HG02763 (cell line): ENCODE results near the gene SLC39A11.
"Not testable (repeated sequence)": the region's sequence is repeated elsewhere in the genome, so short reads cannot be mapped to it uniquely, and the experiment has no call there.

ENCODE experiments used
- ATAC-seq: cut with Tn5 transposase; IDR thresholded peaks from one replicate; pipeline ENCODE4 v1.9.1; 2021; ENCODE audit warnings: mild to moderate bottlenecking, moderate library complexity; ENCODE audit not compliant: unreplicated experiment

SLC39A11 gene

GRCh38 chr17:73092523-73093135 lies at the start of gene SLC39A11:
Gene SLC39A11, minus strand, starts transcription at chr17:73092688. Its CDS starts 3,924 bp downstream, at chr17:73088764.
- peak; percentile 98 for ATAC-seq

GRCh38 chr17:73141411-73141810 lies 48.9 kb upstream of the SLC39A11 start:
- no peak for ATAC-seq

DNA sequence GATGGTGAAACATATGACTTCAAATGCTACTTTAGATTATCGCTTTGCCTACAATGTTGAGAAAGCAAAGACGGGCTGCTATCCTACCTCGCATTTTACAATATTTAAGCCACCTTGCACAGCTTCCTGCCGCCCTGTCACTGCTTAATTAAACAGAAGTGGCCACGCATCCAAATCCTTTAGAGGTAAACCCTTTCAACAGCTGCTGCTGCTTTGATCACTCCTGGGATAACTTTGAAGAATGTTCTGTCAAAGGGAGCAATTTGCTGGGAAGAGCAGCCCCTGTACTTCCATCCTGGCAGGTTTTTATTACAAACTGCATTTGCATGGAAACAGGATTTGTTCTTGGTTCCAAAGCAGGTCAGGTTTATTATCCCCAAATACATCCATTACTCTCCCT lies 48.1 kb upstream of the SLC39A11 start:
- no peak for ATAC-seq

GRCh38 chr17:73139296-73139695 lies 46.8 kb upstream of the SLC39A11 start:
- no peak for ATAC-seq

DNA sequence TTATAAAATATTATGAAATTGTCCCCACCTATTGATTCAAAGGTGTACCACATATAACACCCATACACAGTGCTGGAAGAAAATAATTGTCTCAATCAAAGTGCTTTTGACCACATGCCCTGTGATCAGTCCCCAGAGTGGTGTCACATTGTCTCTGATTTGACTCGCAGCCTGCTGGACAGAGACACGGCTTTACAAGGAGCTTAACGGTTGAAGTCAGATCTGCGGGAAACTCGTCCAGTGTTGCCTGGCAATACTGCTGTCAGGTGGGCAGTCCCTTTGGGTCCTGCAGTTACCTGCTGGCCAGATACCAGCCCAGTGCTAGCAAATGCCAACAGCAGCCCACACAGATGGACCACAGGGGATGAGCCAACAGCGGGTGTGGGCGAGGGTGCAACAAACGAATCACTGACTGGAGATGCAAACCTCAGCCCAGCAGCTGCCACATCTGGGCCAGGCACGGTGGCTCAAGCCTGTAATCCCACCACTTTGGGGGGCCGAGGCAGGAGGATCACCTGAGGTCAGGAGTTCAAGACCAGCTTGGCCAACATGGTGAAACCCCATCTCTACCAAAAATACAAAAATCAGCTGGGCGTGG lies 46.2 kb upstream of the SLC39A11 start:
- no peak for ATAC-seq

- no peak for ATAC-seq
Measured at GRCh38 chr17:73137376-73137775, 44.9 kb upstream of the SLC39A11 start.

DNA sequence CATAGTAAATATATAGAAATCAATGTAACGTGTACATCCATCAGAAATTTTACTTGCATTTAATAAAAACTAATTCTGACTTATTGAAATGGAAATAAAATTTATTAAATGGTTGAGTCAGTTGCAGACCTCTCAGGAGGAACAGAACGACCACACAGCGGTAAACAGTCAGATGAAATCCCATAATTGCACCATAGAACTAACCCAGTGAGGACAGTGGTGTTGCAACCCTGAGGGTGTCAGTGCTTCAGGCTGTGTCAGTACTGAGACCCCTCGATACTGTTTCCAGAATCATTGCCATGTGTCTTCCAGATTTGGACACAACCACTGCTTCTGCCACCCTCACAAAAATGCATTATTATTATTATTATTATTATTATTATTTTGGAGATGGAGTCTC lies 43.3 kb upstream of the SLC39A11 start:
- no peak for ATAC-seq

- no peak for ATAC-seq
Measured at GRCh38 chr17:73133911-73134649, 41.6 kb upstream of the SLC39A11 start.

DNA sequence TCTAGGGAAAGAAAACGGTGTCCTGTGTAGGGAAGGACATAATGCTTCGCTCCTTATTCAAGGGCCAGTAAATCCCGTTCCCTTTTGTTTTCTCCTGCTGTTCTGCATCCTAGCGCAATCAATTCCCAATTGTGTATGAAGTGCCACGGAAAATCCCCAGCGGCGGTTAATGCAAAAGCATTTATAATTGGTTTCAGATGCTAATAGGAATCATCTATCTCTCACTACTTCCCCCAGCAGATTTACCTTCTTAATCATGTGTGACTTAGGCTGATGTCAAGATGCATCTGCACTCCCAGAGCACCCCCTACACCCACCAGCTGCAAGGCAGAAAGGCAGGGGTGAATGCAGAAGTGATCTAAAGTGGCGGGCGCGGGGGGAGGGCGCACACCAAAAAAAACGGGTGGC lies 39.6 kb upstream of the SLC39A11 start:
- ATAC-seq = no peak

DNA sequence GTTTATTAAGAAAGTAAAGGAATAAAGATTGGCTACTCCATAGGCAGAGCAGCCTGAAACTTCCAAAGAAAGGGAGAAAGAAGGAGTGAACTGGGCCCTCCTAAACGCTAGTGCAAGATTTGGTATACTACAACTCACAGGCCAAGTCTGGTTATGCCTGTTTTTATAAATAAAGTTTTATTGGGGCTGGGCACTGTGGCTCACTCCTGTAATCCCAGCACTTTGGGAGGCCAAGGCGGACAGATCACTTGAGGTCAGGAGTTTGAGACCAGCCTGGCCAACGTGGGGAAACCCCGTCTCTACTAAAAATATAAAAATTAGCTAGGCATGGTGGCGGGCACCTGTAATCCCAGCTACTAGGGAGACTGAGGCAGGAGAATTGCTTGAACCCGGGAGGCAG lies 39.0 kb upstream of the SLC39A11 start:
- ATAC-seq = not testable (repeated sequence)

GRCh38 chr17:73130977-73131376 lies 38.5 kb upstream of the SLC39A11 start:
- ATAC-seq = no peak

- no peak for ATAC-seq
Measured at GRCh38 chr17:73128496-73128895, 36.0 kb upstream of the SLC39A11 start.

DNA sequence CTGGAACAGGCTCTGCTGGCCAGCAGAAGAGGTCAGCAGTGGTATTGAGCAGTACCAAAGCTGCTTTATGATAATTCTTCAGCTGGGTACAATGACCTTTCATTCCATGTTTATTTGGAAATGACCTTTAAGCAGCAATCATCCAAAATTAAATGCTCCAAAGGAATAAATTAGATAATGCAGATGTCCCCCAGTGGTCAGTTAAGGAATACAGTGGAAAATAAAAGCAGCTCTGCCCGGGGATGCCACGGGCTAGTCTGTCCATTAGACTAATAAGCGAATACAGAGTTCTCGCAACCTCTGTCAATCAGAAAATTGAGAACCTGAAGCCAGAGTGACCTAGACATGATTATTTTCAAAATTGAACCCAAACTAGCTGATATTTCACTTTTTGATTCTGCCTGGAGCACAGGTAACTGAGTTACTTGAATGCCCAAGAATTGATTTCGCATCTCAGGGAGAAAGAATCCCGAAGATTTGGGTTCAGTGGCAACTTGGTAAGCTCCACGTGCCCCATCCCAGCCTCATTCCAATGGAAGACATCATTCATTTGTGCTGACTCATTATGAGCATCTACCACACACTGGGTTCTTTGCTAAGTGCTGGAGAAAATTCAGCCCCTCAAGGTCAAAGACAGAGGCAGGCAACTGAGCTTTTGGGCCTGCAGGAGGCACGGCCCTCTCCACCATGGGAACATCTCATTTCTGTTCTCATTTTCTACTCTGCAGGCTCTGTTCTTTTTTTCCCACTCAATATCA lies 34.4 kb upstream of the SLC39A11 start:
- no peak for ATAC-seq

DNA sequence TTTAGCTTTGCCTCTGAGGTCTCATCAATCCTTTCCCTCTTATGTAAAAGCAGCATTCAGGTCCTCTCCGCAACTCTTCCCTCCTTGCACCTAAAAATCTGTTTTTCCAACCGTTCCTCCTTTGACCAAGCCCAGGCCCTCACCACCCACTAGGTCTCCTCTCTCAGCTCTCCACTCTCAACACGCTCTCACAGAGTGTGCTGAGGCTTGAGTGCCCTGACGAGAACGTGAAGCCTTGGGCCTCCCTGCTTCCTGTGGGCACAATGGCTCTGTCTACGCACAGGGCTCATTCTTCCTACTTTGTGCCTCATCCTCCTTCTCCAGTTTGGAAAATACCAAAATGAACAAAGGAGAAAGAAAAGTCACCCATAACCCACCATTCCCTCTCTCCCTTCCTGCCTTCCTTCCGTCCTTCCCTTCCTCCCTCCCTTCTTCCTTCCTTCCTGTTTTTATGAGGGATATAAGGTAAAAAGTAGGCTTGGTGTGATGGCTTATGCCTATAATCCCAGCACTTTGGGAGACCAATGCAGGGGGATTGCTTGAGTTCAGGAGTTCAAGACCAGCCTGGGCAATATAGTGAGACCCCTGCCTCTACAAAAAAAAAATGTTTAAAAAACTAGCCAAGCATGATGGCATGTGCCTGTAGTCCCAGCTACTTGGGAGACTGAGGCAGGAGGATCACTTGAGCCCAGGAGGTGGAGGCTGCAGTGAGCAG lies 31.3 kb upstream of the SLC39A11 start:
- no peak for ATAC-seq

GRCh38 chr17:73122953-73123605 lies 30.6 kb upstream of the SLC39A11 start:
- ATAC-seq = no peak

DNA sequence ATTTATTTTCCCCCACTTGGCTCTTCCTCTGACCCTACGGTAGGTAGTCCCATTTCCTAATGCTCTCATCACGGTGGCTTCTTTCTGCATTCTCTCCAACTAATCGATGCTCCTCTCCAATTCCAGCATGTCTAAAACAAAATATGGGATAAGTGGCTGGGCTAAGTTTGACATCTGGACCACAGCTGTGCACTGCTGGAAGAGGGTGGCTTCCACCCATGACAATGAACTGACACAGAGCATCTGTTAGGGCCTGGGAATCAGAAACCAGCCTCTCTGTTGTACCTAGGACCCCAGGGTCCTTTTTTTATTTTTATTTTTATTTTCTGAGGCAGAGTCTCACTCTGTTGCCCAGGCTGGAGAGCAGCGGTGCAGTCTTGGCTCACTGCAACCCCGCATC lies 29.0 kb upstream of the SLC39A11 start:
- ATAC-seq = no peak

DNA sequence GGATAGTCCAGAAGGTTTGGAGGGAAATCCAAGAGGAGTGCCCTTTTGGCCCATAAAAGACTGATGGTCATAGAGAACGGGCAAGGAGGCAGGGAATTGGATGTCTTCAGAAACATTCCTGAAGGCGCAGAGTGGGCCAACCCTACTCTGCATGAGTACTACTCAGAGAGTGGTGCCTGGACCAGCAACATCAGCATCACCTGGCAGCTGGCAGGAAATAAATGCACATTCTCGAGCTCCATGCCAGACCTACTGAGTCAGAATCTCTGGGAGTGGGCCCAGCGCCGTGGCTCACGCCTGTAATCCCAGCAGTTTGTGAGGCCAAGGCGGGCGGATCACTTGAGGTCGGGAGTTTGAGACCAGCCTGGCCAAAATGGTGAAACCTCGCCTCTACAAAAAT lies 27.1 kb upstream of the SLC39A11 start:
- ATAC-seq = no peak

- ATAC-seq = no peak
Measured at GRCh38 chr17:73118951-73119391, 26.5 kb upstream of the SLC39A11 start.

GRCh38 chr17:73118139-73118538 lies 25.7 kb upstream of the SLC39A11 start:
- no peak for ATAC-seq

- no peak for ATAC-seq
Measured at GRCh38 chr17:73112246-73112645, 19.8 kb upstream of the SLC39A11 start.
